Prostate gland (tissue), 2 donors: ENCODE results near the gene PHB1. TPM values are rescaled to one million over a fixed set of nuclear protein-coding genes. Genes with fewer than 3 reads are reported as not detected.
A peak's percentile ranks its signal among the peaks of the same experiment; 100 is the strongest.
"Not testable (repeated sequence)": the region's sequence is repeated elsewhere in the genome, so short reads cannot be mapped to it uniquely, and the experiment has no call there.

ENCODE experiments used
- DNase-seq: peaks from one replicate; pipeline ENCODE4 v3.0.0-alpha.2; 2019; ENCODE audit warnings: low spot score
- H3K27ac ChIP-seq, 2 donors: fragments of 200-600 bp; sonication (generic); 2 replicates each; pipeline ENCODE4 v1.5.1; 2017 to 2019
- H3K27me3 ChIP-seq: fragments of 200-600 bp; sonication (generic); replicated peaks from 2 replicates; pipeline ENCODE4 v1.5.1; 2019; ENCODE audit not compliant: insufficient read depth
- H3K36me3 ChIP-seq, 2 donors: fragments of 200-600 bp; sonication (generic); 1 replicate in 1 of 2; 2 replicates in 1 of 2; pipeline versions ENCODE4 v1.5.1 to v1.8.1; 2017 to 2019
- H3K4me1 ChIP-seq: fragments of 200-600 bp; sonication (generic); replicated peaks from 2 replicates; pipeline ENCODE4 v1.5.1; 2019
- H3K4me3 ChIP-seq, 2 donors: fragments of 200-600 bp; sonication (generic); 2 replicates each; pipeline ENCODE4 v1.5.1; 2017 to 2019
- H3K9me3 ChIP-seq: fragments of 200-600 bp; sonication (generic); 2 replicates; pipeline ENCODE4 v1.5.1; 2017
- CTCF ChIP-seq, 4 experiments: fragments of 200-600 bp in 2 of 4; fragments of 450-650 bp in 2 of 4; sonication (generic) in 2 of 4; IDR thresholded peaks; 1 replicate in 3 of 4; 2 replicates in 1 of 4; pipeline ENCODE4 v1.5.1; 2016 to 2019; ENCODE audit warnings: antibody characterized with exemption in 4 of 4, mild to moderate bottlenecking in 2 of 4, moderate library complexity in 2 of 4
- POLR2A ChIP-seq: fragments of 450-650 bp; IDR thresholded peaks from one replicate; pipeline ENCODE4 v1.6.1; 2016; ENCODE audit warnings: antibody characterized with exemption, mild to moderate bottlenecking
- POLR2AphosphoS5 ChIP-seq: sonication (generic); formaldehyde crosslinking; IDR thresholded peaks from one replicate; pipeline ENCODE4 v1.6.1; 2017; ENCODE audit warnings: antibody characterized with exemption
- WGBS: methylation state at CpG from one replicate; pipeline ENCODE4 v1.1.5; 2018; 5-methylcytosine and 5-hydroxymethylcytosine counted together
- intact Hi-C: fragments of 100-400 bp; cut with DNase I; formaldehyde crosslinking; loops from one replicate; pipeline ENCODE4 v1.14.2; 2022
- total RNA-seq, 2 donors: library from RNA; depleted of rRNA; stranded (reverse); fragments of >200 nt; gene quantifications; one replicate each; pipeline ENCODE4 v1.1.0, GENCODE V29; 2016

The PHB1 gene
- total RNA-seq, 2 donors from 2014 or later = 105 to 135 TPM

- Histone ChIP-seq H3K27ac (peak overlapping the region in 1 of 2 donors; percentile 19), H3K4me1 (peaks cover 8% of the 10 kb centered on the region), H3K36me3 (no peaks in the 10 kb centered on the region), H3K9me3 (no peaks in the 10 kb centered on the region), H3K27me3 (no peaks in the 10 kb centered on the region), H3K4me3 (no peak overlapping the region)
- TF ChIP-seq POLR2A (no peak), CTCF (IDR thresholded peaks at IDR 0.05) (no peak), POLR2AphosphoS5 (no peak)
- intact Hi-C loops = loop anchor here (10.0 kb wide), 2 partner anchors 155 to 205 kb away; no protein-coding TSS in a partner anchor
- no peak for DNase-seq
- 55% methylated on average over 3 of the region's 3 CpGs for WGBS
These were observed 14.7 kb downstream of the PHB1 start for GRCh38 chr17:49399995-49400394.

- no peak for TF ChIP-seq POLR2AphosphoS5
- TF ChIP-seq POLR2A = no peak
- no peak for TF ChIP-seq CTCF (IDR thresholded peaks at IDR 0.05)
- H3K27ac ChIP-seq = no peak overlapping the region
- DNase-seq = no peak
- no peaks in the 10 kb centered on the region for H3K4me1 ChIP-seq
- no peaks in the 10 kb centered on the region for H3K27me3 ChIP-seq
- 46% methylated on average over 4 of the region's 4 CpGs for WGBS
- intact Hi-C loops = loop anchor here (10.0 kb wide), 1 partner anchor 203 kb away; no protein-coding TSS in a partner anchor
- no peaks in the 10 kb centered on the region for H3K9me3 ChIP-seq
- H3K36me3 ChIP-seq = no peaks in the 10 kb centered on the region
- H3K4me3 ChIP-seq = no peak overlapping the region
These were observed 17.1 kb downstream of the PHB1 start for GRCh38 chr17:49397586-49397985.

GRCh38 chr17:49393491-49394255, 21.0 kb downstream of the PHB1 start:
- H3K27ac ChIP-seq = peak overlapping the region; percentile 60 to 68
- H3K9me3 ChIP-seq = no peaks in the 10 kb centered on the region
- 75% methylated on average over 8 of the region's 8 CpGs for WGBS
- H3K4me1 ChIP-seq = peaks cover 12% of the 10 kb centered on the region
- H3K27me3 ChIP-seq = no peaks in the 10 kb centered on the region
- no peaks in the 10 kb centered on the region for H3K36me3 ChIP-seq
- intact Hi-C loops = loop anchor here (10.0 kb wide), 1 partner anchor 199 kb away; no protein-coding TSS in a partner anchor
- no peak overlapping the region for H3K4me3 ChIP-seq
- TF ChIP-seq CTCF (IDR thresholded peaks at IDR 0.05) (no peak), POLR2AphosphoS5 (no peak), POLR2A (no peak)
- no peak for DNase-seq

- no peak for TF ChIP-seq CTCF (IDR thresholded peaks at IDR 0.05)
- TF ChIP-seq POLR2A = no peak
- TF ChIP-seq POLR2AphosphoS5 = peak; percentile 90
- peaks cover 12% of the 10 kb centered on the region for H3K4me1 ChIP-seq
- H3K27ac ChIP-seq = peak overlapping the region; percentile 51 to 87
- no peaks in the 10 kb centered on the region for H3K27me3 ChIP-seq
- no peak overlapping the region for H3K4me3 ChIP-seq
- H3K36me3 ChIP-seq = no peaks in the 10 kb centered on the region
- intact Hi-C loops = loop anchor here (10.0 kb wide), 1 partner anchor 196 kb away; no protein-coding TSS in a partner anchor
- 67% methylated on average over 9 of the region's 9 CpGs for WGBS
- DNase-seq = peak; percentile 28
- H3K9me3 ChIP-seq = no peaks in the 10 kb centered on the region
These were observed 23.9 kb downstream of the PHB1 start for GRCh38 chr17:49390548-49391324.

GRCh38 chr17:49389514-49390347, 25.0 kb downstream of the PHB1 start:
- not testable (repeated sequence) for DNase-seq, H3K36me3 ChIP-seq, H3K4me3 ChIP-seq, H3K9me3 ChIP-seq, H3K27me3 ChIP-seq
- WGBS = 87% methylated on average over 12 of the region's 12 CpGs
- Histone ChIP-seq H3K27ac (peak overlapping the region in 1 of 2 donors; percentile 87), H3K4me1 (peaks cover 12% of the 10 kb centered on the region)
- intact Hi-C loops = loop anchor here (10.0 kb wide), 1 partner anchor 195 kb away; no protein-coding TSS in a partner anchor
